Astrocyte of the hippocampus (primary cell): ENCODE results near the gene RPAP2.
A peak's percentile ranks its signal among the peaks of the same experiment; 100 is the strongest.
"Not testable (repeated sequence)": the region's sequence is repeated elsewhere in the genome, so short reads cannot be mapped to it uniquely, and the experiment has no call there.

Experiments used
- DNase-seq: peaks from one replicate; pipeline ENCODE4 v3.0.0; 2011; ENCODE audit warnings: low read depth, low spot score

RPAP2 gene

DNA sequence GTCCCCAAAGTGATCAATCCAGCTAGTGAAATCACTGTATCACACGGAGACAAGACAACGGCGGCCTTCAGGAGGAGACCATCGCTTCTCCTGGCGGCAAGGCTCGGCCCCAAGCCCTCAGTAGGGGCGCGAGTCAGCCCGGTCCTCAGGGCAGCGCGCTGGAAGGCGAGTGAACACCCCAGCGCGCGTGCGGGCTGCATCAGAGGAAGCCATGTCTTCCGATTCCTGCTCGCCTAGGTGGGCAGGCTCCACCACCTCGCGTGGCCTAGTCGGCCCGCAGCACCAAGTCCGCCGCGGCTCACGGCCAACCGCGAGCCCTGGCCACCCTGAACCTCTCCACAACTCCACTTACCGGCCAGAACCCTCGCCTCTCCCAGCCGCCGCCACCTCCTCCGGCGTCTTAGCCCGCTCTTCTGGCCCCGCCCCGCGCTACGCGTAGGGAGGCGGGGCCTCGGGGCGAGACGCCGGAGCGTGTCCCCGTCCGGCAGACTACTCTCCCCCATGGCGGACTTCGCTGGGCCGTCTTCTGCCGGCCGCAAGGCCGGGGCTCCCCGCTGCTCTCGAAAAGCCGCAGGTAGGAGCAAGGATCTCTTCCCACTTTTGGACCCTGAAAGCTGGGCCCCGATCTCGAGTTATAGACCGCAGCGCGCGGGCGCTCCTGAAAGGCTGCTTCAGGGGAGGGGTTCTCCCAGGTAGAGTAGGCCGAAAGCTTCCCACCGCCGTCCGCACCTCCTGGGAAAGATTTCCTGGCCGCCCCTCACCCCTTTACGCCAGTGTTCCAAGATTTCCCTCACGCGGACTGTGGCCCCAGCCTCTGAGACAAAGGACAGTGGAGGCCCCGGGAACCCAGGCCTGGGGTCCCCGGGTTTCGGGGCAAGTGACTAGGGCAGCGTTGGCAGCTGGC is at the start of gene RPAP2, which contains the start of gene GLMN:
TSS of gene RPAP2 (plus strand) at position 487 of the 904 bp plus-strand sequence. CDS start at position 502, 15 bp downstream.
TSS of gene GLMN (minus strand) at position 415 of the 904 bp plus-strand sequence. CDS start 988 bp downstream, outside the sequence.
- DNase-seq: peak; percentile 96

DNA sequence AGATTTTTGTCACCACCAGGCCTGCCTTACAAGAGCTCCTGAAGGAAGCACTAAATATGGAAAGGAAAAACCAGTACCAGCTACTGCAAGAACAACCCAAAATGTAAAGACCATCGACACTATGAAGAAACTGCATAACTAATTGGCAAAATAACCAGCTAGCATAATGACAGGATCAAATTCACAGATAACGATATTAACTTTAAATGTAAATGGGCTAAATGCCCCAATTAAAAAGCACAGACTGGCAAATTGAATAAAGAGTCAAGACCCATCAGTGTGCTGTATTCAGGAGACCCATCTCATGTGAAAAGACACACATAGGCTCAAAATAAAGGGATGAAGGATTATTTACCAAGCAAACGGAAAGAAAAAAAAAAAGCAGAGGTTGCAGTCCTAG is 44.1 kb upstream of the RPAP2 start:
- not testable (repeated sequence) for DNase-seq

DNA sequence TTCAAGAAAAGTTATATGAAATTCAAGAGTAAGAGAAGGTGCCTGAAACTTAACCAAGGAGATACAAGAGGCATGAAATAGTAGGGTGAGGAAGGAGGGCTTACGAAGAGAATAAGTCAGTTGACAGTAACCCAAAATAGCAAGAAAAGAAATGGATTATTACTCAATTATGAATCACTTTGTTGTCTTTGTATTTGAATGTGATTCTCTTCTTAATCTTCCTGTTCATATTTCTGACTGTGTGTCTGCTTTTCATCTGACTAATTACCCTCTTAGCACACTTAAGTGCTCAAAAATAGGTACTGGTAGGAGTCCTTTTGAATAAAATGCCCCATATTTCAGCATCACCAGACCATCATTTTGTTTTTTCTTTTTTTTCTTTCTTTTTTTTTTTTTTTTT is 39.5 kb upstream of the RPAP2 start:
- no peak for DNase-seq

DNA sequence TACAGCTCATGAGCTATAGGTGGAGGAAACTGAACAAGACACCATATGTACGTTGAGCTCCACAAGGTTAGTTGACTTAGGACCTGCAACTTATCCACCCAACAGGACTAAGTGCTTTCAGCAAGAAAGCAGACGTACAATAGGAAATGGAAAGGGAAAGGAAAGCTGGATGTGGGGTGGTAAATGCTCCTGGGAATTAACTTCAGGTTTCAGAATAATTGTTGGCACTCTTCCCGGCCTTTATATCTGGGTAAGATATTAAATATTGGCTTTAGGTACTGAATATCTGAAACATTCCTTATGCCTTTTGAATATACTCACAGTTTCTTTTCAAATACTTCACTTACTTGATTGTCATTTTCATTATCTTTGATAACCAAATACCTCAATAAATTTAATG is 36.3 kb upstream of the RPAP2 start:
- DNase-seq: no peak

DNA sequence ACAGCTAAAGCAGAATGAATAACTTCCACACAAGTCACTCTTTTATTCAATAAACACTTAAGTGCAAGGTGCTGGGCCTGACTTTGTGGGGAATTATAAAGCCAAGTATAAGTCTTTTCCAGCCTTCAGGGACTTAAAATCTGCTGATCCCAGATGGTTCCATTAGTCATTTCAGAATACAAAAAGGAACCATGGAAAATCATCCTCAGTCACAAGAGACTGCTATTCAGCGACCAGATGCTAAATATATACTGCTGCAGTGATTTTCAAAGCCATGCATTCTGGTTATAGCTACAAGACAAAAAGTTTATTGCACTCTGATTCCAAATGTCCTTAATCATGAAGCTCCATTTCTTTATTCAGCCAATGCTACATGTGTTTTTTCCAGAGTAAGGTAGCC is 25.8 kb upstream of the RPAP2 start:
- no peak for DNase-seq

DNA sequence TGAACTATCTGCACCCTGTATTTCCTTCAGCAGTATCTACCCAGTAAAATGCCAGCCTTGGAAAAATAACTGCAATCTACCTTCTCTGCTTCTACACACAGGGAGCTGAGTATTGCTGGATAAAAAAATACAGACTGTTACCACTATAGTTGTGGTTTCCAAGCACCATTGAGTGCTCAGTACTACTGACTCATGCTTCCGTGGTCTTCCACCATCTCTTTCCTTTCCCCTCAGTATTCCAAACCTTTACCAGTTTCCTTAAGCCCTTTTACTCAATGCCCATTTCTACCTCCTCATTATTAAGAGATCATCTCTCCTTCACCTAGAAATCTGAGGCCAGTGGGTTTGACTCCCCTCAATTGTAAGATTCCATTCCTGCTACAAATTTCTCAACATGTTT is 23.9 kb upstream of the RPAP2 start:
- DNase-seq: peak; percentile 26

DNA sequence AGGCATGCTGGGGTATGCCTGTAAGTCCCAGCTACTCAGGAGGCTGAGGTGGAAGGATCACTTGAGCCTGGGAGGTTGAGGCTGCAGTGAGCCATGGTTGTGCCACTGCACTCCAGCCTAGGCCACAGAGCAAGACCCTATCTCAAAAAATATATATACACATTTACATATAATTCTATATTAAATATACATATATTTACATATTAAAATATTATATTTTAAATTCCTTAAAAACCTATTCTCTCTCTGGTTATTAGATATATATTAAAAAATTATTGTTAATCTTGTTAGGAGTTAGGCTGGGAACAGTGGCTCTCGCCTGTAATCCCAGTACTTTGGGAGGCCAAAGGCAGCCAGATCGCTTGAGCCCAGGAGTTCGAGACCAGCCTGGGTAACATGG is 22.8 kb upstream of the RPAP2 start:
- no peak for DNase-seq

DNA sequence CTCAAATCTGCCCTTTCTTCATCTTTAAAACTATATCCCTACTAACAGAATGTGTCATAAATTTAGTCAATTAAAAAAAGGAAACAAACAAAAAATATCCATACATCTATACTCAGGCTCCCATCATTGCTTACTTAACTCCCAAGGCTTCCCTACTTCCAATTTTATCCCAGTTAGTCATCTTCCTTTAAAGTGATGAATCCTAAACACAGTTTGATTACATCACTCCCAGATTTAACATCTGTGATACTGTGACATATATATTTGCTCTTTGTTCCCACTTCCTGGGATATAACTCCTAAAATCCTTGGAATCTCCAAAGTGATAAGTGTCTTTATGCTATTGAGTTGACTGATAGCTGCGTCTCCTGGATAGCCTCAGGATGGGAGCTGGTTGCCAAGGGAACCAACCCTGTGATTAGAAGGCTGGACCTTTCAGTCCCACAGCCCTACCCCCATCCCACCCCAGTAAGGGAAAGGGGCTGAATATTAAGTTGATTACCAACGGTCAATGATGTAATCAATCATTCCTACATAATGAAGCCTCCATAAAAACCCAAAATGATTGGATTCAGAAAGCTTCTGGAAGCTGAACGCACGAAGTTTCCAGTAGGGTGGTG is 21.6 kb upstream of the RPAP2 start:
- DNase-seq: no peak

DNA sequence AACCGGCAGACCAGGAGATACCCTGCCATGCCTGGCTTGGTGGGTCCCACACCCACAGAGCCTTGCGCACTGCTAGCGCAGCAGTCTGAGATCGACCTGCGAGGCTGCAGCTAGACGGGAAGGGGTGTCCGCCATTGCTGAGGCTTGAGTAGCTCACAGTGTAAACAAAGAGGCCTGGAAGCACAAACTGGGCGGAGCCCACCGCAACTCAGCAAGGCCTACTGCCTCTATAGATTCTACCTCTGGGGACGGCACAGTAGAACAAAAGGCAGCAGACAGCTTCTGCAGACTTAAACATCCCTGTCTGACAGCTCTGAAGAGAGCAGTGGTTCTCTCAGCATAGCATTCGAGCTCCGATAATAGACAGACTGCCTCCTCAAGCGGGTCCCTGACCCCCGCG is 19.1 kb upstream of the RPAP2 start:
- DNase-seq: not testable (repeated sequence)

DNA sequence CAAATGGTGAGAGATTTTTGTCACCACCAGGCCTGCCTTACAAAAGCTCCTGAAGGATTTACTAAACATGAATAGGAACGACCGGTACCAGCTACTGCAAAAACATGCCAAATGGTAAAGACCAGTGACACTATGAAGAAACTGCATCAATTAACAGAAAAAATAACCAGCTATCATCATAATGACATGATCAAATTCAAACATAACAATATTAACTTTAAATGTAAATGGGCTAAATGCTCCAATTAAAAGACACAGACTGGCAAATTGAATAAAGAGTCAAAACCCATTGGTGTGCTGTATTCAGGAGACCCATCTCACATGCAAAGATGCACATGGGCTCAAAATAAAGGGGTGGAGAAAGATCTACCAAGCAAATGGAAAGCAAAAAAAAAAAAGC is 17.4 kb upstream of the RPAP2 start:
- DNase-seq: not testable (repeated sequence)

DNA sequence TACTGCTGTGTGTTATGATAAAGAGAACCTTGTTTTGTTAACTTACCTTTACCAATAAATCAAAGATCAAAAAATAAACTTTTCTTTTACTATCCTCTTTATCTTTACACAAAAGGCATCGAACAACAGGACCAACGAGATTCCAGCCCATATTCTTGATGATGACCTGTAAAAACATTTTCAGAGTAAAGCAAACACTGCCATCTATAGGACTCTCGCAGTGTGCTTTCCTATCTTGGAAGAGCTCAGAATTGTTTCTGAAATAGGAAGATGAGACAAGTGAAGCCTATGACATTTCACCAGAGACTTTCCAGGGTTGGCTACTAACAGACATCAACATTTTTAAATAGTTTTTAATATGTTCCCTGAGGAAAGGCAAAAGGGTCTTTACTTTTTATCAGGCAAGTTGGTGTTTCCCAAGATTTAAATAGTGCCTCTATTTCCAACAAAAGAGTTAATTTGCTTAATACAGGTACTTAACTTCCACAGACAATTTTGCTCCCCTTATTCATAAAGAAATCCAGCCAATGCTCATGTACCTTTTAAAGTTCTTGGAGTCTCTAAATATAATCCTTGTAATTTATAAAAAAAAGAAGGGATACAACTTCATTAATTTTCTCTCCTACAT is 7.4 kb upstream of the RPAP2 start:
- peak; percentile 67 for DNase-seq

DNA sequence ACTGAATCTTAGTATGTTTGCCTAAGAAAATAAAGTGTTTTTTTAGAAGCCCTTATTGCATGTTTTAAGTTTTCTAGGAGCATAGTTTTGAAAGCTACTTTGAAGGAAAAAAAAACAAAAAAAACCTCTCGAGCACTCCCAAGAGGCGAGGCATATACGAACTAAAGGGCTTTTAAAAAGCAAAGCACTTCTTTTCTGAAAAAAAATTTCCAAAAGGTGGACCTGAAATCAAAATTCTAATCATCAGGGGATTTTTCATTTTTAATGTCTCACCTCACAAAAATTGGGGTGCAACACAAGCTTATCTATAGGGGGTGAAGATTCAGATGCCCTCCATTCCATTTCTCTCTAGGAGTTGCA is 666 bp upstream of the RPAP2 start:
- DNase-seq: no peak

DNA sequence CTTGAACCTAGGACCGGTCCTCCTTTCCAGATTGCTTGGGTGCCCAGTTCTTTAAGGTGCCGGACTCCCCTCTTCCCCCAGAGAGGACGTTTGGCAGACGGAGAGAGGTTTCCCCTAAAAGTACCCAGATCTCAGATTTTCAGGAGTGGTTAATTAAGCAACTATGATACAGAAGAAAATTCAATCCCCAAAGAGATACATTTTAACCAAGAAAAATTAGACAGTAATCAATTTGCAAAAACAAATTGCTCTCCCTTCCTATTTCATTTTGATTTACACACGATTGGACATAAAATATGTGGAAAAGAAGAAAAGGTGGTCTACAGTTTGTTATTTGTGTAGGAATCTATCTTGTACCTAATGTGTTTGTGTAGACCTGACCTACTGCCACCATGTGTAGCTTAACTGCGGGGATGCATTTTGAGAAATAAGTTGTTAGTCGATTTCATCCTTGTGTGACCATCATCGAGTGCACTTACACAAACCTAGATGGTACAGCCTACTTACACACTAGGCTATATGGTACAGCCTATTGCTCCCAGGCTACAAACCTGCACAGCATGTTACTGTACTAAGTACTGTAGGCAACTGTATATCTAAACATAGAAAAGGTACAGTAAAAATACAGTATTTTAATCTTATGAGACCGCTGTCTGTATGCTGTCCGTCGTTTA is 755 bp downstream of the RPAP2 start:
- peak; percentile 13 for DNase-seq

DNA sequence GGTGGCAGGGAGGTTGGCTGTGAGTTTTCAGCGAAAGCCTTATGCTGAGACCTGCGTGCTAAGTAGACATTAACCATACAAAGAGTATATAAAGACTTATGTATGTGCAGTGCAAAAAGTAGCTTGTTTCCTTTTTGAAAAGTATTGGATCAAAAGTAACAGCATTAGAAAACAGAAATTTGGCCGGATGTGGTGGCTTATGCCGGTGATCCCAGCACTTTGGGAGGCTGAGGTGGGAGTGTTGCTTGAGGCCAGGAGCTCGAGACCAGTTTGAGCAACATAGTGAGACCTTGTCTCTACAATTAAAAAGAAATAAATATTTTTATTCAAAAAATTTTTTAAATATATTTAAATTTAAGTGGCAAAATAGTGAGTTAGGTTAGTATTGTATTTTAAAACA is 2.2 kb downstream of the RPAP2 start:
- DNase-seq: no peak

DNA sequence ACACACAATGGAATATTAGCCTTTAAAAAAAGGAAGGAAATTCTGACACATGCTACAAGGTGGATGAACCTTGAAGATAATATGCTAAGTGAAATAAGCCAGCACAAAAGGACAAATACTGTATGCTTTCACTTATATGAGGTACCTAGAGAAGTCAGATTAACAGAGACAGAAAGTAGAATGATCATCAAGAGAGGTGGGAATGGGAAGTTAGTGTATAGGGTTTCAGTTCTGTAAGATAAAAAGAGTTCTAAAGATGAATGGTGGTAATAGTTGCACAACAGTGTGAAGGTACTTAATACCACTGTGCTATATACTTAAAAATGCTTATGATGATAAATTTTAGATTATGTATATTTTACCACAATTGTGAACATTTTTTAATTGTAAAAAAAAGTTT is 7.2 kb downstream of the RPAP2 start:
- no peak for DNase-seq

DNA sequence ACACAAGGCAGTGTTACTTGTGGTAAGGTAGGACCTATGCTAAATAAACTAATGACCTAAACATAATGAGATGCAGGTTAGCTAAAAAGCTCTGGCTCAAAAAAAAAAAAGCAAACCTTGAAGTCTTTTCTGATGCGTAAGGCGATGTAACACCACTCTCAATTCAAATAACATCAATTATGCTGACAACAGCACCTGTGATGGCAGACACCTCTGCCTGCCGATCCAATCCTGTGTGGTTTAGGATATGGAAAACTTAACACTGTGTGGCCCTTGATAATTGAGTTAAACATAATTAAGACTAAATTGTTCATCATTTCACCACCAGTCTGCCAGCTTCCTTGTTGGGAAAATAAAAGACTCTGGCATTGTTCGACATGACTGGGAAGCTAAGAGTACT is 9.1 kb downstream of the RPAP2 start:
- no peak for DNase-seq

DNA sequence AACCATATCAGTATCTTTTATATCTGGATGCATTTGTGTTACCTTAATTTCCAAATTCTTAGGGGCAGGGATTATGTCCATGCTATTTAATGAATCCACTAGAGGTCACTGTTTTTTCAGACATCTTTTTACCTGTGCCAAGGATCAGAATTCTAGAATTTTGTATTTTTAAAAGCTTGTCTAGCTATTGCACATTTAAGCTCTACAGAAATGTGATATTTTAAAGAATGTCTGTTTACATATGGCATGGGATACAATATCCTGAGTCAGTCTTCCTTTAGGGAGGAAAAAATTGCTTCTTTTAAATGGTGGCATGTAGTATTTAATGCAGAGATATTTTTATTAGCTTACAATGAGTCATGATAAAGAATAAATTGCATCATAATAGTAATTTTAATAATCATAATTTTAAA is 11.3 kb downstream of the RPAP2 start:
- peak; percentile 41 for DNase-seq

DNA sequence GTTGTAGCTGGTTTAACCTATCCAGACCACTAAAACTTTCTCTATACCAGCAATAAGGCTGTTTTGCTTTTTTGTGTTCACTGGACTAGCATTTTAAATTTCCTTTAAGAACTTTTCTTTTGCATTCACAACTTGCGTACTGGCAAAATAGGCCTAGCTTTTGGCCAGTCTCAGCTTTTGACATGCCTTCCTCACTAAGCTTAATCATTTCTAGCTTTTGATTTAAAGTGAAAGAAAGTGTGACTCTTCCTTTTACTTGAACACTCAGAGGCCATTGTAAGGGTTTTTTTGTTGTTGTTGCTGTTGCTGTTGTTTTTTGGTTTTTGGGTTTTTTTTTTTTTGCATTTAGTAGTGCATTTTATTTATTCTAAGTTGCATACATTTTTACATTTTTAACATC is 15.2 kb downstream of the RPAP2 start:
- DNase-seq: no peak

DNA sequence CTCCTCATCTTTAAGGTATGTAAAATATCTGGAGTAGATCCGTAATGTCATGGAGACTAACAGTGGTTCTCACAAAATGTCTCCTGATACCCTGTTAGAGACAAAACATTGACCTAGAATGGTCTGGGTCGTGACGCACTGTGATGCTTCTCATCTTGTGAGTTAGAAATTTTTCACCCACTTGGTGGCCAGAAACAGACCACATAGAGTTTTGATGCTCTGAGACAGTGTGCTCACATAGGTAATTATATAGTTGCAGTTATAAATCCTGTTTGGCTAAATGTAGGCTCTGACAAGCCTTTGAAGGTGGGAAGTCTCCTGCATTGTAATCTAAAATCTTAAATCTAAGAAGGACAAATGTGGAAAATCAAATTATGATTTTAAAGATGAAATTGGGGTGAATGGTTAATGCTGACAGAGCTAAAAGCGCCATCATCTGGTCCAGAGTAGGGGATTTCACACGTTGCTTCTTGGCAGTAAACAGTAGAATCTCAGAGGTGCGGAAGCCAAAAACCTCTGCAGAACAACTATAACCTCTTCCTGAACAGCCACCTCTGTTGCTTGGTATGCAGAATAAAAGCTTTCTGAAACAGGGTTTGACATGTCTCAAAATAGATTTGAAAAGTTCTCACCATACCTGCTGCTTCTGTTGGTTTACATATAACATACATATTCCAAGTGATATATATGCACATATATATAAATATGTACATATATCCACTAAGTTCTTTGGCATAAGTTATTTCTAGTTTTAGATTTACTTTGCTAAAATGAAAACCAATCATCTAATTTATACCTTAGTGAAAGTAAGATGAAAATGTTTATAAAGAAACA is 17.1 kb downstream of the RPAP2 start:
- no peak for DNase-seq

DNA sequence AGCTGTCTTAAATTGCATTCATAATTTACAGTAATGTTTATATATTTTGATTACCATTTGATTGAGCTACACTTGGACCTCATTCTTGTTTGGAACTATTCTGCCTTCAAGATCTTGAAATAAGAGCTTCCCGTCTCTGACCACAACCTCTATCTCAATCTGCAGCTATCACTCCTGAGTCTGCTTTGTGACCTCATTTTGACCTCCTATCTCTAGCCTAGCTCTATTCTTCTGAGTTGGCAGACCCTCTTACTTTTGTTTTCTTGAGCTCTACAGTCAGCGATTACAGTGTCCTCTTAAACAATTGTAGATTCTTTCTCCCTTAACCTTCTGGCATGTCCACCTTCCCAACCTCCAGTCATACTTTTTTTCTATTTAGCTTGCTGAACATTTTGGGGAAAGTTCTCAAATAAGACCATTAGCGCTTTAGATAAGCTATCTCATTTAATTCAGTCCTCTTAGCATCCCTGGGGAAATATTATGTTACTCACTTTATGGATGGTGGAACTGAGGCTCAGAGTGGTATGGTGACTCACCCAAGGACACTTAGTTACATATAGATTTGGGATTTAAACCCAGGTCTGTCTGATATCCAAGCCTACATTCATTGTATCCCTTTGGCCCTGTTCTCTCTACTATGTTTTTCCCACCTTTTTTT is 19.1 kb downstream of the RPAP2 start:
- DNase-seq: no peak
